Activated T-helper 9 cell treated with anti-CD3 and anti-CD28 coated beads, Interleukin-2, amount 50 U/mL, for 16 hours (primary cell): ENCODE measurements around the gene KCTD1.

ENCODE experiments used
- DNase-seq: peaks from one replicate; pipeline ENCODE4 v3.0.0-alpha.2; 2020; ENCODE audit warnings: low read depth

The KCTD1 gene

DNA sequence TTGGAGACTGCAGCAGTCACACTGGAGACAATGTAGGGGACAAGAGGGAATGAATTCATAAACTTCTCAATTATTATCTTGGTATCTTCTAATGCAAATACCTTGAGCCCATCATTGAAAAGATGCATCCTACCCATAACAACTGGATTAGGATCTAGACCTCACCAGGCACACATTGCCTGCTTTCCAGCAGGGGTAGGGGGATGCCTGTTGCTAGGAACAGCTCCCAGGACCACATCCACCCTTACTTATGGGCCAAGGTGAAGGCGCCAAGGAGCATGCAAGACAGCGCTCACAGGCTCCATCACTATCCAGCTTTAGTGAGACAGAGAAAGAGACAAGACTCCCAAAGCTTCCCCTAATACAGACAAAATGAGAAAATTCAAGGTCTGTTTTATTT lies 24.4 kb downstream of the KCTD1 start:
- DNase-seq = no peak

DNA sequence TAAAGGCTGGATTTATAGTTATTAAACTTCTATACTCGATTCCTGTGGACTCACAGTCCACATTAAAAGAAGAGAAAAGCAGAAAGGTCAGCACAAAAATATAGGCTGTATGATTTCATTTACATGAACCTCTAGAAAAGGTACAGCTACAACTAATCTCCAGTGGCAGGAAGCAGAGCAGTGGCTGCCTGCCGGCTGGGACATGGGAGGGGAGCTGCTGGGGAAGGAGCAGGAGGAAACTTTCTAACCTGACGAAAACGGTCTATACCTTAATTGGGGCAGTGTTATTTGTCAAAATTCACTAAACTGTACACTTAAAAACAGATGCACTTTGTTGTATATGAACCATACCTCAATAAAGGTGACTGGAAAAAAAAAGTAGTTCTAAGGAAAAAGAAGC lies 26.7 kb downstream of the KCTD1 start:
- DNase-seq = no peak

DNA sequence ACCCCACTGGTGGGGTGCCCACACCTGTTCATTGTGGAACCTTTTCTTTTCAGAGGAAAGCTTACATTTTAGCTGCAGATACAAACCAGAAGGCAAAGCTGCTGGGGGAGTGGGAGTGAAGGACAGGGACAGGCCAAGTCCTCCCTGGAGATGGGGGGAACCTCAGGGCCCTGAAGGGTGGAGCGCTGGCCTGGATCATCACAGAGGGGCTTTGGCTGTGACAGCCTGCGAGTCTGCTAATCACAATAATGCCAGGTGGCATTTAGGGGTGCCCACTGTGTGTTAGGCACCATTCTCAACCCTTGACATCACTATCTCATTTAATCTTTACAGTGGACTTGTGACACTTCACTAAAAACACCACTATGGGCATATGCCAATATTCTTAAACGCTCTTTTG lies 27.4 kb downstream of the KCTD1 start:
- DNase-seq = no peak

DNA sequence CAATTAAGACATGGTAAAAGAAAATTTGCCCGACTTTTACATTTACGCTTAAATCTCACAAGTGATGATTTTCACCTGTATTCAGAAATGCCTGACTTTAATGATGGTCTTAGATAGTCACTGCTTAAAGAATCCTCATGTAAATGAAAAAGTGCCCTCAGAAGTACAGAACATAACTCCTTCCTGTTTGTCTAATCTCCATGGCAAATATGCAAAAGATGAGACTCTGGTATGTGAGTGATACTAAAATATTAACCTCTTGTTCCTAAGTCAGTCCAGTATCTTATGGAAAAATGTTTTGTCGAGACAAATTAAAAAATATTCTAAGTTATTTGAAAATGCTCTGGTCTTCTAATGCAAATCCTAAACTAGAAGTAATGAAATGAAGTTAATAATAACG lies 29.2 kb downstream of the KCTD1 start:
- no peak for DNase-seq

DNA sequence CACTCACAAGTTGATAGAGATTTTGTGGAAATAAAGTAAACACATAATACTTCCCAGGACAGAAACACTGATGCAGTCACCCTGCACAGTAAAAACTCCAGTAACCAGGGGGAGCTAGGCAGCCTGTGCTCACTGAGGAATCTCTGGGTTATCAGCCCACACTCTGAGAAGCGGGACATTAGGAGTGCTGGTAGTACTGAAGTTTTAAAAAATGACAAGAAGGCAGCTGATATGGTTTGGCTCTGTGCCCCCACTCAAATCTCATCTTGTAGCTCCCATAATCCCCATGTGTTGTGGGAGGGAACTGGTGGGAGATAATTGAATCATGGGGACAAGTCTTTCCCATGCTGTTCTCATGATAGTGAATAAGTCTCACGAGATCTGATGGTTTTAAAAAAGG lies 31.4 kb downstream of the KCTD1 start:
- no peak for DNase-seq

GRCh38 chr18:26515643-26516487 lies 32.5 kb downstream of the KCTD1 start:
- DNase-seq = no peak

- no peak for DNase-seq
Observed at GRCh38 chr18:26511339-26512071, 36.8 kb downstream of the KCTD1 start.

DNA sequence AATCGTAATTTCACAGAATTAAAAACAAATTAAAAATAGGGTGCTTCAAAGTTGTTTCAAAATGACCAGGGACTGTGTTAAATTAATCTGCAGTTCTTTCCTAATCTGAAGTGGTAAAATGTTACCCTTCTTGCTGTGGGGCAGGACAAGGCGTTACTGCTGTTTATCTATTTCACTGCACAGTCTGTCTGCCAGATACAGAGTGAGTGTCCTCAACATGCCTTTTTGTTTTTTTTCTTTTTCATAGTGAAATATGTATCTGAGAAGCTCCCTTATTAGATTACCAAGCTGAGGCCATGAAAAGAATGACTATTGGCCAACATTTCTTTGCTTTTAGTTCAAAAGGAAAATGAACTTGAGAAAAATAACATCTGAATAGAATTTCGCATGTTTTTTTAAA lies 38.0 kb downstream of the KCTD1 start:
- DNase-seq = no peak

GRCh38 chr18:26506012-26506411 lies 42.3 kb downstream of the KCTD1 start:
- DNase-seq = no peak

- DNase-seq = no peak
Observed at GRCh38 chr18:26504831-26505230, 43.5 kb downstream of the KCTD1 start.

- no peak for DNase-seq
Observed at GRCh38 chr18:26503382-26503781, 45.0 kb downstream of the KCTD1 start.

- DNase-seq = no peak
Observed at GRCh38 chr18:26502823-26503222, 45.5 kb downstream of the KCTD1 start.

DNA sequence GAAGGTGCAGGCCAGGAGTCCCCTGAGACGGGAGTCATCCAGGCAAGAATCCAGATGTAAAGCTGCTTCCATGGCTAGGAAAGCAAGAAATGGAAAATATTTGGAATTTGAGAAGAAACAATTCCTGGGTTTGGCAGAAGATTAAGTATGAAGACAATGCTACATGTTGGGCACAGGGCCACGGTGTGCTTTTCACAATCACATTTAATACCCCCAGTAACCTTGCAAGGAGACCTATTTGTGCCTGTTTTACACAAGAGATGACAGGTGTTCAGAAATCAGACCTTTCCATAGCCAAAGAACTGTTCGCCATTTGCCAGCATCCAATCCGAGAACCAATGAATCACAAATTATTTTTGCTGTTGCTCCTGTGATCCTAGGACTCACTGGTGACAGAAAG lies 50.5 kb downstream of the KCTD1 start:
- no peak for DNase-seq

DNA sequence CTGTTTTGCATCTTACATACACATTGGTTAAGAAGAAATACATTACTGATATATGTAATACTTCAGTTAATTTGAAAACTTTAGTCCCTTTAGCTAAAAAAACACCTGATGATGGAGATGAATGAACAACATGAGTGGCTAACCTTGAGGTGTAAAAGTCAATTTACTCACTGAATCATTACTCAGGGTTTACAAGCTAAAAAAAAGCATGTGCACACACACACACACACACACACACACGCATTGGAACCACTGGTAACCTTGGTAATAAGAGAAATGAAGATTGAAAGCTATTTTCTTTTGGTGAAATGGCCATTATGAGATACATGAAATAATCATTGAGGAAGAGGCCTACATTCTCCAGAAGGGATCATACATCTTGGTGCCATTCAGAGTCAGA lies 51.8 kb downstream of the KCTD1 start:
- no peak for DNase-seq

DNA sequence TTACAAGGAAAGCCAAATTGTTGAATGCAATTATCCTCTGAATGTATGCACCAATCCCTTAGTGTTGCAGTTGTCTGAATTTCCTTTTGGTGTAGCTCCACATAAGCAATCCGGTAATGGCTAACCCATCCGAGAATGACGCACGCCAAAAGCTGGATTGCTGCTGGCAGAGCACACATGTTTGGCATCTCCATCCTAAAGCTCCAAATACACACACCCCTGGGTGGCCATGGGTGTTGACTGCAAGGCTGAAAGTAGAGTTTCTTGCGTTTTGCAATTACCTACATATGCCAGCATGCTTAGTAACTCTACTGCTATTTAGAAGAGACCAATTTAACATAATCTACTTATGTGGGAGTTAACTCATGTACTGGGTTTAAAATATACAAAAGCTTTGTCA lies 53.1 kb downstream of the KCTD1 start:
- no peak for DNase-seq

DNA sequence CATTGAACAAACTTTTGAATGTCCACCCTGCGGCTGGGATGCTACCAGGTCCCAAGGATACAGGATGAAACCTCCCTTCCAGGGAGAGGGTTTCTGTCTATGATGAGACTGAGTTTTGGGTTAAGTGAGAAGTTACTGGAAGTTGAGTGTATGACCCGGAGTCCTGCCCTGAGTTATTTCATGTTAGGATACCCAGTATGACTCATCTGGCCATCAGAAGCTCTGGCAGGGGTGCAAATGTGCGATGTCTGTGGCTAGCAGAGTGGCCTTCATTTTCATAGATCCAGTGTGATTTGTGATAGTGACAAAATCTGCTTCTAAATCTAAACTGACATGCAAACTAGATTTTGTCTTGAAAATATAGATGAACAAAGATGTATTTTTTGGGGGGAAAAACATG lies 55.3 kb downstream of the KCTD1 start:
- DNase-seq = no peak

DNA sequence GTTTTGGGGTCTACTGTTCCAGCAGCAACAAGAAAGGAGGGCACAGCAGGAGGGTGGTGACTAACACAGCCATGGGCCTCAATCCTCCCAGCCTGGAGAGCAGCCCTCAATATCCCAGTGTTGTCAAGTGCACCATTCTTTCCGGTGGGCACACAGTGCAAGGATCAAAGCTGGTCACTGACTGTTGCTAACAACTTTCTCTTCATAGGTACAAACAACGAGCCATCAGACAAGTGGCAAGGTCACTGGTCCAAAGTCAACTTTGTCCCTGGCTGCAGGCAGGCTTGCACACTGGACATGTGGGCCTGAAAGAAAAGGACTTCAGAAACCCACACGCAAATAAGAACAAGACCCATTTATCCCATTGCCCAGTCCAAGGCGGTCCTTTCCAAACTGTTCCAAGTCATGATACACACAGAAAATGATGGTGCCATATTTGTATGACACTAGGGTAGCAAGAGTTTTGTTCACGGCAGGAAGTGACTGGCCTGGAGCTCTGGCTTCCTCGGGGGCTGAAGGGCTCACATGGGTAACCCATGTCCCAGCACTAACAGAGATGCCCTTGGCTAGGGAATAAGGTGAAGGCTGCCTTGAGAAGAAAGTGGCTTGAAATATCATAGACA lies 57.0 kb downstream of the KCTD1 start:
- no peak for DNase-seq

GRCh38 chr18:26489881-26490280 lies 58.5 kb downstream of the KCTD1 start:
- no peak for DNase-seq

GRCh38 chr18:26489191-26489590 lies 59.2 kb downstream of the KCTD1 start:
- DNase-seq = no peak

- no peak for DNase-seq
Observed at GRCh38 chr18:26488417-26489009, 59.8 kb downstream of the KCTD1 start.

GRCh38 chr18:26487437-26487836 lies 60.9 kb downstream of the KCTD1 start:
- no peak for DNase-seq

DNA sequence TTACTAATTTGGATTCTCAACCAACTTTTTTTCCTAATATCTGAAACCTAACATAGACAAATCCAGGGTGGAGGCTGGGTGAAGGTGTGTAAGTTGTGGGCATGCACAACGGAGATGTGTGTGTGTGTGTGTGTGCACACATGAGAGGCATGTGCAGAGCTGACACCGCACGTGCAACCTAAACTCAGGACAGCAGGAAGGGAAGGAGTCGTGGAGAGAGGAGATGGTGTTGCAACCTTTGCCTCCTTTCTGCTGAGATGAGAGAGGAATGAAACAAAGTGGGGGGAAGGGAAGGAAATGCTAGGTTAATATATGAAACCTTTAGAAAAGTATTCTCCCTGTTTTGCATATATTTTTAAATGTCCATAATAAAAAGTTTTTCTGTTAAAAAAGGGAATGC lies 64.7 kb downstream of the KCTD1 start:
- DNase-seq = no peak

DNA sequence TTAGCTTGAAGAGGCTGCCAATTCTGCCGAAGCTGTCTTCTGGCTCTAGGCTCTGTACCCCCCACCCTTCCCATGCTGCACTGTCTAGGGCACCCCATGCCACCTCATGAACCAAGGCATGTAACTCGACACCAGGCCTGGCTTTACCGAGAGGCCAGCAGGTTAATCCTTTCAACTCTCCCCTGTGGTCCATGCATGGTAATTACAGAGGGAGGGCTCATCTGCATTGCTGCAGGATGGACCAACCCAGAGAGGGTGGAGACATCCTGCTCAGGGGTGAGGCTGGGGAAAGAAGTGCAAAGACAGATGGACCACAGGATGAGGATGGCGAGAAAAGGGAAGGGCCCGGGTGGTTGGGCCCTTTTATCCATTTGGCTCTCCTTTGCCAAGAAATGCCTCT lies 65.8 kb downstream of the KCTD1 start:
- DNase-seq = no peak
